BLaER1 (cell line): Measurements from ENCODE around the gene CCDC27.

Experiments
- H3K27ac ChIP-seq: shearing (Covaris generic); formaldehyde crosslinking; 2 replicates; pipeline ENCODE4 v1.8.1; 2022
- H3K27me3 ChIP-seq: shearing (Covaris generic); formaldehyde crosslinking; 2 replicates; pipeline ENCODE4 v1.8.1; 2022
- H3K36me3 ChIP-seq: shearing (Covaris generic); formaldehyde crosslinking; 2 replicates; pipeline ENCODE4 v1.8.1; 2022
- H3K4me1 ChIP-seq: shearing (Covaris generic); formaldehyde crosslinking; 2 replicates; pipeline ENCODE4 v1.8.1; 2022
- H3K4me2 ChIP-seq: shearing (Covaris generic); formaldehyde crosslinking; 2 replicates; pipeline ENCODE4 v1.8.1; 2022
- H3K4me3 ChIP-seq: shearing (Covaris generic); formaldehyde crosslinking; 2 replicates; pipeline ENCODE4 v1.8.1; 2022
- H3K9ac ChIP-seq: shearing (Covaris generic); formaldehyde crosslinking; 2 replicates; pipeline ENCODE4 v1.8.1; 2022
- H3K9me3 ChIP-seq: shearing (Covaris generic); formaldehyde crosslinking; 2 replicates; pipeline ENCODE4 v1.8.1; 2022
- H4K20me1 ChIP-seq: shearing (Covaris generic); formaldehyde crosslinking; 2 replicates; pipeline ENCODE4 v1.8.1; 2022
- Cebpa-rat ChIP-seq: shearing (Covaris generic); IDR thresholded peaks from 2 replicates; pipeline ENCODE4 v1.8.1; 2022

The CCDC27 gene

GRCh38 chr1:3763351-3764125, 11.3 kb downstream of the CCDC27 start:
- H3K27ac ChIP-seq: no peak overlapping the region
- H3K9me3 ChIP-seq: peaks cover 14% of the 10 kb centered on the region
- peaks cover 37% of the 10 kb centered on the region for H3K4me1 ChIP-seq
- no peak for TF ChIP-seq Cebpa-rat
- H3K4me2 ChIP-seq: no peak overlapping the region
- H3K27me3 ChIP-seq: peaks cover 5% of the 10 kb centered on the region; the same call in 1 of the 2 replicates
- H3K4me3 ChIP-seq: no peak overlapping the region
- no peak overlapping the region for H3K9ac ChIP-seq
- H3K36me3 ChIP-seq: no peaks in the 10 kb centered on the region
- no peaks in the 10 kb centered on the region for H4K20me1 ChIP-seq

- peaks cover 44% of the 10 kb centered on the region for H3K4me1 ChIP-seq
- no peaks in the 10 kb centered on the region for H4K20me1 ChIP-seq
- H3K27me3 ChIP-seq: peaks cover 5% of the 10 kb centered on the region; the same call in 1 of the 2 replicates
- no peak for TF ChIP-seq Cebpa-rat
- no peak overlapping the region for H3K9ac ChIP-seq
- no peak overlapping the region for H3K4me2 ChIP-seq
- H3K36me3 ChIP-seq: no peaks in the 10 kb centered on the region
- H3K4me3 ChIP-seq: no peak overlapping the region
- no peak overlapping the region for H3K27ac ChIP-seq
- H3K9me3 ChIP-seq: no peaks in the 10 kb centered on the region
These were observed 15.2 kb downstream of the CCDC27 start for GRCh38 chr1:3767328-3767925.

- TF ChIP-seq Cebpa-rat: no peak
- peaks cover 5% of the 10 kb centered on the region; the same call in 1 of the 2 replicates for H3K27me3 ChIP-seq
- peak overlapping the region; percentile 95 for H3K4me2 ChIP-seq
- peaks cover 11% of the 10 kb centered on the region for H4K20me1 ChIP-seq
- H3K27ac ChIP-seq: no peak overlapping the region
- no peaks in the 10 kb centered on the region for H3K36me3 ChIP-seq
- no peak overlapping the region for H3K4me3 ChIP-seq
- H3K9me3 ChIP-seq: no peaks in the 10 kb centered on the region
- no peak overlapping the region for H3K9ac ChIP-seq
- peaks cover 55% of the 10 kb centered on the region for H3K4me1 ChIP-seq
These were observed 16.7 kb downstream of the CCDC27 start for GRCh38 chr1:3768811-3769390.

GRCh38 chr1:3770047-3770765, 18.0 kb downstream of the CCDC27 start:
- Histone ChIP-seq H3K27ac (no peak overlapping the region), H3K9me3 (no peaks in the 10 kb centered on the region), H3K4me2 (peak overlapping the region; percentile 95), H3K9ac (no peak overlapping the region; the same call in 1 of the 2 replicates), H4K20me1 (peaks cover 21% of the 10 kb centered on the region), H3K27me3 (peaks cover 5% of the 10 kb centered on the region; the same call in 1 of the 2 replicates), H3K4me1 (peaks cover 68% of the 10 kb centered on the region), H3K4me3 (no peak overlapping the region), H3K36me3 (no peaks in the 10 kb centered on the region)
- TF ChIP-seq Cebpa-rat: no peak

- no peaks in the 10 kb centered on the region for H3K9me3 ChIP-seq
- no peaks in the 10 kb centered on the region for H3K27me3 ChIP-seq
- no peaks in the 10 kb centered on the region for H3K36me3 ChIP-seq
- peak overlapping the region; percentile 69 for H3K9ac ChIP-seq
- H3K4me2 ChIP-seq: peak overlapping the region; percentile 95
- H3K4me1 ChIP-seq: peaks cover 79% of the 10 kb centered on the region
- peak overlapping the region; percentile 70 for H3K27ac ChIP-seq
- no peak for TF ChIP-seq Cebpa-rat
- peaks cover 33% of the 10 kb centered on the region for H4K20me1 ChIP-seq
- H3K4me3 ChIP-seq: peak overlapping the region; percentile 71
These were observed 19.1 kb downstream of the CCDC27 start for GRCh38 chr1:3771108-3772026.

GRCh38 chr1:3772027-3772714, 19.9 kb downstream of the CCDC27 start:
- Histone ChIP-seq H3K36me3 (no peaks in the 10 kb centered on the region), H3K27ac (peak overlapping the region; percentile 70), H3K9ac (peak overlapping the region; percentile 69), H3K9me3 (no peaks in the 10 kb centered on the region), H4K20me1 (peaks cover 41% of the 10 kb centered on the region), H3K4me2 (peak overlapping the region; percentile 97), H3K27me3 (no peaks in the 10 kb centered on the region), H3K4me3 (peak overlapping the region; percentile 71), H3K4me1 (peaks cover 87% of the 10 kb centered on the region)
- TF ChIP-seq Cebpa-rat: no peak

- Histone ChIP-seq H3K27me3 (no peaks in the 10 kb centered on the region), H3K9me3 (no peaks in the 10 kb centered on the region), H3K4me1 (peaks cover 95% of the 10 kb centered on the region), H3K36me3 (peaks cover 2% of the 10 kb centered on the region; the same call in 1 of the 2 replicates), H4K20me1 (peaks cover 49% of the 10 kb centered on the region), H3K9ac (peak within 1 kb of the TSS; percentile 69), H3K4me3 (peak within 1 kb of the TSS; percentile 71), H3K4me2 (peak within 1 kb of the TSS; percentile 97), H3K27ac (peak within 1 kb of the TSS; percentile 70)
- no peak for TF ChIP-seq Cebpa-rat
These were observed 20.7 kb downstream of the CCDC27 start, which contains the start of gene SMIM1 for GRCh38 chr1:3772715-3773571. TSS of gene SMIM1 (plus strand) at chr1:3772749. CDS start at chr1:3775374, 2,625 bp downstream.
